GM19025 (cell line): ENCODE data around the gene ARHGAP18.

Source experiments
- ATAC-seq: cut with Tn5 transposase; IDR thresholded peaks from one replicate; pipeline ENCODE4 v1.9.1; 2021; ENCODE audit warnings: mild to moderate bottlenecking, low read depth, moderate library complexity; ENCODE audit not compliant: unreplicated experiment

Gene ARHGAP18

GRCh38 chr6:129648819-129649491 is 61.0 kb downstream of the ARHGAP18 start:
- no peak for ATAC-seq

DNA sequence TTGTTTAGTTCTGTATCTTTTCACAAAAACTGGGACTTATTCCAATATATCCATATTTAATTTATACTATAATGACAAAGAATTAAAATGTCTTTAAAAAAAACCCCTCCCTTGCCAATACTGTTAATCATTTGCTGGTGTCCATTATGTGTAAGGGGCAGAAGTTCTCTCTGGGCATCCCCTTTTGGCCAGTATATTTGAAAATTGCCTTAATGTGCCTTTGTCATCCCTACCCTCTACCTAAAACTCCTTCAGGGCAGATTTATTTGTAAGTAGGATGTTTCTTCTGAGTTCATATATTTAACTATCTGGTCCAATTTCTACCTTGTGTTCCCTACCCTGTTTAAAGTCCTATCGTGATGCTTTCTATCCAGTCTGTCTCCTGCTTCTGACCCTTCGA is 62.9 kb downstream of the ARHGAP18 start:
- peak; percentile 33 for ATAC-seq

GRCh38 chr6:129646642-129647041 is 63.3 kb downstream of the ARHGAP18 start:
- peak; percentile 84 for ATAC-seq

GRCh38 chr6:129645830-129646579 is 64.0 kb downstream of the ARHGAP18 start:
- ATAC-seq, result no peak

DNA sequence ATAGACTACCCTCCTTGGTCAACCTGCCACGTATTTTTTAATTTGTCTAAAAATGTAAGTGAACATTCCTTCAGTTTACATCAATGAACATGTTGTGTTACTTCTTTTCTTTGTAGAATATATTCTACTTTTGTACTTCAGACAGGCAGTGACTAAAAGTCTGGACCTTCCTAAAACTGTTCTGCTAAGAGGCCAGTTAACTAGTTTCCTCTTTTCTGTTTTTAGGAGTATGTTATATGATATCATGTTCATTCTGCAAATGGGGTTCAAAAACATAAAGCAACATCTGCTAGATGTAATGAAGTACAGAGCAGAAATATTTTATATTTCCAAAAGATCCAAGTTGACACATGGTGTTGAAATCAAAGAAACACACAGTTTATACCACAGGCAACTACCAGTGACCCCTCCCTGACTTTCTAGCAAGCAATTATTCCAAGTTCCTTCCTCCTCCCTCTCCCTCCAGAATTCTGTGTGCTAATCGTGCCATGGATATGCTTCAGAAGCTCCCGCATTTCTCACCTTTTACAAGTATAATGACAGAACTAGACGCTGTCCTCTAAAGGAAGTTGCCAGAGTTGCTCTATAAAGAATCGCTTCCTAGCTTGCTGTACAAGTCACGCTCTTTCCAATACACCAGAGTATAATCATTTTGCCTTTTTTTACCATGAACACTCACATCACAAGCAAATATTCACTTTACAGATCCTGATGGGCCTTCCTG is 64.7 kb downstream of the ARHGAP18 start:
- ATAC-seq, result no peak

GRCh38 chr6:129644567-129645015 is 65.4 kb downstream of the ARHGAP18 start:
- ATAC-seq, result no peak

DNA sequence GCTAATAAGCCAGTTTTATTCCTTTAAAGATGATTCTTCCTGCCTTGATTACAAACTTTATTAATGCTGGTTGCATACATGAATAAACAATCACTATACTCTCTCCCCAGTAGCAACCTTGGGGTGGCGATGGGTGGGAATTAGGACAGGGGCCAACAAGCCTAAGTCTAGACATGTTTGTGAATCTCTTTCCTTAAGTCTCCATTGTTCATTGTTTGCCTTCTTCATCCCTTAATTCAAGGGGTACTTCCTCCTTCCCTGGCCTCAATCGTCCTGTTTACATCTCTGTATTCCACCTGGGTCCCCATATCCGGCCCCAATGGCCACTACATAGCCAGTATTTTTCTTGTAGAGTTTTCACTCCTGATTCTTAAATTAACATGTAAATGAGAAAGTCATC is 66.0 kb downstream of the ARHGAP18 start:
- ATAC-seq, result no peak

DNA sequence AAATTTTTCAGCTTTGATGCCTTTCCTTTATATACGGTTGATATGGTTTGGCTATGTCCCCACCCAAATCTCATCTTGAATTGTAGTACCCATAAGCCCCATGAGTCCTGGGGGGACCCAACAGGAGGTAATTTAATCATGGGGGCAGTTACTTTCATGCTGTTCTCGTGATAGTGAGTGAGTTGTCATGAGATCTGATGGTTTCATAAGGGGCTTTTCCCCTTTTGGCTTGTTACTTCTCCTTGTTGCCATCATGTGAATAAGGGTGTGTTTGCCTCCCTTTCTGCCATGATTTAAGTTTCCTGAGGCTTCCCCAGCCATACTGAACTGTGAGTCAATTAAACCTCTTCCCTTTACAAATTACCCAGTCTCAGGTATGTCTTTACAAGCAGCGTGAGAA is 66.8 kb downstream of the ARHGAP18 start:
- no peak for ATAC-seq

DNA sequence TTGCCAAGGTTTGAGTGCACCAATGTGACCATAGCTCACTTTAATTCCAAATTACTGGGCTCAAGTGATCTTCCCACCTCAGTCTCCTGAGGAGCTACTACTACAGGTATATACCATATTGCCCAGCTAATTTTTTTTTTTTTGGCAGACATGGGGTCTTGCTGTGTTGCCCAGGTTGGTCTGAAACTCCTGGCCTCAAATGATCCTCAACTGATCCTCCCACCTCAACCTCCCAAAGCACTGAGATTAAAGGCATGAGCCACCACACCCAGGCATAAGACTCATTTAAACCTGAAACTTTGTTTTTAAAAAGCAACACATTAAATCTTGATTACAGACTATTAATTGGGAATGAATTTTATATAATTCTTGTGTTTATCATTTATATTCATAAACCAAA is 67.7 kb downstream of the ARHGAP18 start:
- ATAC-seq, result no peak

GRCh38 chr6:129641344-129641743 is 68.6 kb downstream of the ARHGAP18 start:
- no peak for ATAC-seq

DNA sequence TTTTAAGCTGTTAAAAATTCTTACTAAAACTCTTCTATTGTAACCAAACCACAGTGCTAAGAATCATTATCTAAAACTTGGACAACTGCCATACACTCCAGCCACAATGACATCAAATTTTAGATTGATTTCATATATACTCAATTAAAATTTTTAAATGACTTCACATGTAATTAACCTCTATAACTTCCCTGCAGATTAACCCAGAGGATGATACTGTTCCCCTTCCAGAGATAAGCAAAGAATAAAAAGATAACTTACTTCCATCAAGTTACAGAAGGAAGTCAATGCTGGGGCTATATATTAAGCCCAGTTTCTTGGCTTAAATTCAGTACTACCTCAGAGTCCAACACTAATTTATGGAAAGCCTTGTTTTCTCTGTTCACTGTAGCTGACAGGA is 71.3 kb downstream of the ARHGAP18 start:
- no peak for ATAC-seq

GRCh38 chr6:129638055-129638684 is 71.8 kb downstream of the ARHGAP18 start:
- no peak for ATAC-seq

- no peak for ATAC-seq
These were observed 72.5 kb downstream of the ARHGAP18 start for GRCh38 chr6:129637340-129638054.

GRCh38 chr6:129635396-129636130 is 74.4 kb downstream of the ARHGAP18 start:
- ATAC-seq, result no peak

GRCh38 chr6:129634411-129635230 is 75.4 kb downstream of the ARHGAP18 start:
- no peak for ATAC-seq

- no peak for ATAC-seq
These were observed 76.4 kb downstream of the ARHGAP18 start for GRCh38 chr6:129633529-129633928.

- ATAC-seq, result no peak
These were observed 77.8 kb downstream of the ARHGAP18 start for GRCh38 chr6:129632172-129632613.

DNA sequence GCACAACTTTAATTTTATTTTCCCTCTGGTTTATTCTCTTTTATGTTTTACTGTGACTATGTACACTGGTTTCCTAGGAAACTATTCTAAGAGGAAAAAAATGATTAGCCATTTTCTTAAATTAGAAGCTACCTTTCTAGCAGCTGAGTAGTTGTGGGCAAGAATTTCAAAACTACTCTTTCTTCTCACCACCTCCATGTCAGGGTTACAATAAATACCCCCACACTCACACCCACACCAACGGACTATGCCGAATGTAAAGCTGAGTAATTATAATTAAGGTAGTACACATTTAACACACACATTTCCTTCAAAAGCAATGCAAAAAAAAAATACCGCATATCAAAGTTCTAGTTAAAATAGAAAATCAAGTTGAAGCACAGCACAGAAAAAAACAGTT is 78.9 kb downstream of the ARHGAP18 start:
- ATAC-seq, result no peak

GRCh38 chr6:129630596-129630995 is 79.4 kb downstream of the ARHGAP18 start:
- no peak for ATAC-seq
